GM12891 (cell line): Measurements from ENCODE around the gene IL27RA.
A peak's percentile ranks its signal among the peaks of the same experiment; 100 is the strongest.

Experiments
- DNase-seq: peaks from one replicate; pipeline ENCODE4 v3.0.0; 2011; ENCODE audit warnings: low spot score; ENCODE audit not compliant: insufficient read length
- FAIRE-seq: peaks from 2 replicates; lab custom pipeline; 2011; peaks lifted over from hg19 to GRCh38; lab: Jason Lieb, UNC
- PAX5 ChIP-seq: IDR thresholded peaks from 2 replicates; pipeline ENCODE4 v1.6.1; 2011; ENCODE audit warnings: low read length, moderate library complexity, mild to moderate bottlenecking; ENCODE audit not compliant: insufficient read depth, severe bottlenecking
- POLR2A ChIP-seq: IDR thresholded peaks from 2 replicates; pipeline ENCODE4 v1.6.1; 2011; ENCODE audit warnings: low read depth, low read length, control low read depth
- POLR2AphosphoS5 ChIP-seq: IDR thresholded peaks from 2 replicates; pipeline ENCODE4 v1.6.1; 2011; ENCODE audit warnings: low read depth, low read length, control low read depth
- POU2F2 ChIP-seq: IDR thresholded peaks from 2 replicates; pipeline ENCODE4 v1.6.1; 2011; ENCODE audit warnings: low read depth, mild to moderate bottlenecking, control low read depth, low read length, moderate library complexity
- SPI1 ChIP-seq: IDR thresholded peaks from 2 replicates; pipeline ENCODE4 v1.6.1; 2011; ENCODE audit warnings: low read depth, low read length, control low read depth
- TAF1 ChIP-seq: IDR thresholded peaks from 2 replicates; pipeline ENCODE4 v1.6.1; 2011; ENCODE audit warnings: low read depth, low read length, control low read depth

Gene IL27RA

GRCh38 chr19:13989487-13989886, 42.1 kb upstream of the IL27RA start:
- no peak for DNase-seq
- FAIRE-seq, result no peak
- no peak for TF ChIP-seq PAX5
- no peak for TF ChIP-seq POU2F2
- TF ChIP-seq TAF1, result no peak
- TF ChIP-seq SPI1, result no peak
- no peak for TF ChIP-seq POLR2AphosphoS5
- TF ChIP-seq POLR2A, result no peak

DNA sequence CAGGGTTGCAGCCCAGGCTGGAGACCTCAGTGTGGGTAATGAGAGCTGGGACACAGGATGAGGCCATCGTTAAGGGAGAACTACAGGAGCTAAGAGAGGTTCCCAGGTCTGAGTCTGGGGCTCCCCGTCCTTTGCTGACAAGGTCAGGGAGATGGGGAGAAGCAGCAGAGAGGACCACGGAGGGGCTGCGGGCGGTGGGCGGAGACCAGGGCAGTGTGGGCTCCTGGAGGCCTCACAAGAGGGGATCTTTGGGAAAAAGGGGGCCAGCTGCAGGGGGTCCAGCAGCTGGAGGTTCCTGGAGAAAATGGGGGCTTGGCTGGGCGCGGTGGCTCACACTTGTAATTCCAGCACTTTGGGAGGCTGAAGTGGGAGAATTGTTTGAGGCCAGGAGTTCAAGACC, 41.5 kb upstream of the IL27RA start:
- TF ChIP-seq PAX5 (no peak), TAF1 (no peak), POLR2A (no peak), POLR2AphosphoS5 (no peak), POU2F2 (no peak), SPI1 (no peak)
- FAIRE-seq, result no peak
- no peak for DNase-seq

GRCh38 chr19:13992025-13992424, 39.5 kb upstream of the IL27RA start:
- DNase-seq (no peak), FAIRE-seq (no peak)
- TF ChIP-seq SPI1, result no peak
- no peak for TF ChIP-seq POU2F2
- no peak for TF ChIP-seq POLR2AphosphoS5
- TF ChIP-seq TAF1, result no peak
- no peak for TF ChIP-seq PAX5
- no peak for TF ChIP-seq POLR2A

- no peak for TF ChIP-seq TAF1
- FAIRE-seq, result no peak
- no peak for DNase-seq
Observed at GRCh38 chr19:13993590-13994300, 37.8 kb upstream of the IL27RA start.

GRCh38 chr19:13995017-13995728, 36.4 kb upstream of the IL27RA start:
- FAIRE-seq (no peak), DNase-seq (peak; percentile 2)
- no peak for TF ChIP-seq POLR2A
- TF ChIP-seq TAF1, result no peak
- TF ChIP-seq PAX5, result no peak
- TF ChIP-seq POU2F2, result no peak
- TF ChIP-seq SPI1, result no peak
- no peak for TF ChIP-seq POLR2AphosphoS5

GRCh38 chr19:13995878-13996765, 35.4 kb upstream of the IL27RA start:
- FAIRE-seq (no peak), DNase-seq (peak; percentile 7)
- TF ChIP-seq PAX5, result no peak
- no peak for TF ChIP-seq POU2F2
- TF ChIP-seq POLR2AphosphoS5, result no peak
- TF ChIP-seq SPI1, result no peak
- TF ChIP-seq POLR2A, result no peak
- TF ChIP-seq TAF1, result no peak

GRCh38 chr19:13996928-13997630, 34.5 kb upstream of the IL27RA start:
- no peak for FAIRE-seq
- no peak for TF ChIP-seq TAF1
- no peak for TF ChIP-seq POU2F2
- no peak for TF ChIP-seq PAX5
- DNase-seq, result no peak

DNA sequence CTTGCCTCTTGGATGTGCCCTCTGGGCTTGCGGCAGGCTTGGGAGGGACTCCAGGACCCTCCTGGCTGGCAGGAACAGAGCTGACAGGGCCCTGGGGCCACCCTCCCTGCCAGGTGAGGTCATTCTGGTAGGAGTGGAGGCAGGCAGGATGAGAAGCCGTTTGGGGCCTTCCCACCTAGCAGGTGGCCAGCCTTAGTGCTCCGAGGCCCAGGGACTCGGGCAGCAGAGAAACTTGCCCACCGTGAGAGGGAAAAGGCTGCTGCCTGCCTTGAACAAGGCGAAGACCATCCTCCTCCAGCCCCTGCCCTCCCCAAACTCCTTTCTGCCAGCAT, 34.0 kb upstream of the IL27RA start:
- no peak for TF ChIP-seq POLR2AphosphoS5
- FAIRE-seq, result no peak
- peak; percentile 2 for DNase-seq

GRCh38 chr19:13998426-13998825, 33.1 kb upstream of the IL27RA start:
- TF ChIP-seq POLR2A, result no peak
- TF ChIP-seq TAF1, result no peak
- no peak for TF ChIP-seq SPI1
- TF ChIP-seq POU2F2, result no peak
- TF ChIP-seq POLR2AphosphoS5, result no peak
- TF ChIP-seq PAX5, result no peak
- DNase-seq (no peak), FAIRE-seq (no peak)

- FAIRE-seq, result no peak
- TF ChIP-seq PAX5 (no peak), TAF1 (no peak), POLR2A (no peak), POU2F2 (no peak), POLR2AphosphoS5 (no peak), SPI1 (no peak)
- DNase-seq, result no peak
Observed at GRCh38 chr19:13999085-13999484, 32.5 kb upstream of the IL27RA start.
